ENCODE measurements around the gene KCNH6.

KCNH6 gene

DNA sequence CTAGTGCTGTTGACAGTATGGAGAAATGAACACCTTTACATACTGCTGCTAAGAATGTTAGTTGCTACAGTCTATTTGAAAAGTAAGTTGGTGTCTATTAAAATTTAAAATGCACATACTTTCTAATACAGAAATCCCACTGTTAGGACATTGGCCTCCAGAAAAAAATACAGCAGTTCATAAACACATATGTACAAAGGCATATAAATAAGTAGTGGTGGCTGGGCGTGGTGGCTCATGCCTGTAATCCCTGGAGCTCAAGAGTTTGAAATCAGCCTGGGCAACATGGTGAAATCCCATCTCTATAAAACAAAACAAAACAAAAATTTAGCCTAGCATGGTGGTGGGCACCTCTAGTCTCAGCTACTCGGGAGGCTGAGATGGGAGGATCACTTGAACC is 40.2 kb downstream of the KCNH6 start:
- no peak for DNase-seq

DNA sequence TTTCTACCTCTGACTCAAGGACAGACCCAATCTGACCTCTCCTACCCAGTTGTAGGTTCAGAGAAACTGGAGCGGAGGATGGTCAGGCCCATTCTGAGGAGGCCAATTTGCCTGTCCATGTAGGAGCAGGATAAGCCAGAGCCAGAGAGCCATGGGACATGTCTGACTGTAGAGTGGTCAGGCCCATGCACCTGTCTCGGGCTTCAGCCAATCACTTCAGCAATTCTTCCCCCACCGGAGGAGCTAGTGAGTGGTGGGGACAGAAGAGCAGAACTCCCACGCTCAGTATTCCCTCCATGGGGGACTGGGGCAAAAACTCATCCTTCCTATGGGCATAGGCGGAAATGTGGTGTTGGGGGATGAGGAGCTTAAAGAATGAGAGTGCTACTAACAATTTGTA is 41.4 kb downstream of the KCNH6 start:
- no peak for DNase-seq

DNA sequence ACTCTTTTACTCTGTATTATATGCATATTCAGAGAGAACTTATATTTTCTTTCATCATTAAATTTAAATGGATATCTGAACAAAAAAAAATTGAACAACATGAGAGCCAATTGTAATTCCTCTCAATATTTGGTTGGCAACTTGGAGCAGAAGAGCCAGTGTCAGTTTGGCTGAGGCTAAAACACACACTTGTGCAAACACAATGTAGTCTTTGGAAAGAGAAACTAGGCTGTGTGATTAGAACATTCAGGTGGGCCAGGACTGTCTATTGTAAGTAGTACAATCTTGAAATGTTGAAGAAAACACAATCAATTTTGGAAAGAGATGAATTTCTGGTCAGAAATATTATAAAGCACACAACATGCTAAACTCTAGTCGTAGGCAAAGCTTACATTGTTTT is 44.1 kb downstream of the KCNH6 start:
- DNase-seq = no peak

DNA sequence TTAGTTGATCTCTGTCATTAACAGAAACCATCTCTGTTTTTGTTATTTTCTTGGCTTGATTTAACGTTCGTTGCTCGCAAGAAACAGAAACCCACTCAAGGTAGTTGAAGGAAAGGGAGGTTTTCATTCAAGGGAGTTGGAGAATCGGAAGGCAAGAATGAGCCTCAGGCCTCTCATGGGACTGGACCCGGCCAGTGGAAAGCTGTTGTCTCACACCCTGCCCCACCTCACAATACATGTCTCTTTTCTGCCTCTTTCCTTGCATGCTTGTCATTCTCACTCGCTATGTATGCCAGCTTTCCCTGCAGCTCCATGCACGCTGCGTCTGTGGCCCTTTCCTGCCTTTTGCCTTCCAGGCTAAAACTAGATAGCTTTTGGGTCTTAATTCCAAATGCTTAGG is 45.4 kb downstream of the KCNH6 start:
- DNase-seq = no peak

DNA sequence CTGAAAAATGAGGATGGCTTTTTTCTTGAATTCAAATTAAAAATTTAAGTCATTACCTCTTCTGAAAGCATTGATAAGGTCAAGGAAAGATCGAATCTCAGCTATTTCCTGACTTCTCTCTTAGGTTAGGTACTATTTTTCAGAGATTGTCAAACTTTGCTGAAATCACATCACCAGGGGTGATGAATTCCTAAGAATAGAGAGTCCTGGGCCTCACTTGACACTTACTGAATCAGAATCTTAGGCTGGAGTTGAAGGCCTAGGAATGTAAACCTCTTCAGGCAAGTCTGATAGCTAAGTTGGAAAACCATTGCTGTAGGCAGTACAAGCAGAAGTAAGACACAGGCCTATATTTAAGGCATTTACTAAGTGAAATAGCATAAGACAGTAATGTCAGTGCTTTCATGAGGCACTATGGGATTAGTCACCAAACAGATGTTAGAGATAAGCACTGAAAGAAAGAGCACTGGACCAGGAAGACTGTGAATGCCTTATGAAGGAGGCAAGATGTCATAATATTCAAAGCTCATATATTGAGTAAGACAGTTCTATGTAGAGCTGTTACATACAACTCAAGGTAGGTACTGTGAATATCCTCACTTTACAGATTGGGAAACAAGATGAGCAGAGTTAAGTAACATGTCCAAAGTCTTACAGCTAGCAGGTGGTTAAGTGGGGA is 48.6 kb downstream of the KCNH6 start:
- no peak for DNase-seq

DNA sequence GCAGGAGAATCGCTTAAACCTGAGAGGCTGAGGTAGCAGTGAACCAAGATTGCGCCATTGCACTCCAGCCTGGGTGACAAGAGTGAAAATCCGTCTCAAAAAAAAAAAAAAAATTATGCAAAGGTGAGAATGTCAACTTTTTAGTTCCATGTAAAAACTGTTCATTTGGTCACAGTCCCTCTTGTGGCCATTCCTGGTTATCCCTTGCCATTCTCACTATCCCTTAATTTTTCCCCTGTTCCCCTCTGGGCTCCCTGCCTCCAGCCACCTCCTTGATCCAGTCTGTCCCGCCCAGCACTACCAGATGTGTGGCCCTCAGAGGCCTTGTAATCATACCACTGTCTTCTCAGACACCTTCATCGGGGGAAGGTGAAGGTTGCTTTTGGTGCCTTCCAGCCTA is 50.5 kb downstream of the KCNH6 start:
- no peak for DNase-seq

DNA sequence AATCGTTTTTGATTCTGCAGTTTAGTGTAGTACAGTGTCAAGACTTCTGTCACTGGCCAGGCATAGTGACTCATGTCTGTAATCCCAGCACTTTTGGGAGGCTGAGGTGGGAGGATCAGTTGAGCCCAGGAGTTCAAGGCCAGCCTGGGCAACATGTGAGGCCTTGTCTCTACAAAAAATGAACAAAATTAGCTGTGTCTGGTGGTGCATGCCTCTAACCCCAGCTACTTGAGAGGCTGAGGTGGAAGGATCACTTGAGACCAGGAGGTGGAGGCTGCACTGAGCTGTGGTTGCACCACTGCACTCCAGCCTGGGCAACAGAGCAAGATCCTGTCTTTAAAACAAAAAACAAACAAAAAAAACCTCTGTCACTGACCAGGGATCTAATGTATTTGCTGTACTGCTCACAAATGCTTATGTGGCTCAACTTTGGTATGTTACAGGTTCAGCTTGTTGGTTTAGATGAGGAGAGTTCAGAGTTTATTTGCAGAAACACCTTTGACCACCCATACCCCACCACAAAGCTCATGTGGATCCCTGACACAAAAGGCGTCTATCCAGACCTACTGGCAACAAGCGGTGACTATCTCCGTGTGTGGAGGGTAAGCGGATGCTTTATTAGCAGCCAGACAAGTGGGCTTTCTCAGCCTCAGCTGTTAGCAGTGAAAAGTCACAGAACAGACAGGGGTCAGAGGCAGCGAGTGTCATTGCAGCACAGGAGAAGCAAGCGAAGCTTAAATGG is 55.0 kb downstream of the KCNH6 start:
- no peak for DNase-seq

DNA sequence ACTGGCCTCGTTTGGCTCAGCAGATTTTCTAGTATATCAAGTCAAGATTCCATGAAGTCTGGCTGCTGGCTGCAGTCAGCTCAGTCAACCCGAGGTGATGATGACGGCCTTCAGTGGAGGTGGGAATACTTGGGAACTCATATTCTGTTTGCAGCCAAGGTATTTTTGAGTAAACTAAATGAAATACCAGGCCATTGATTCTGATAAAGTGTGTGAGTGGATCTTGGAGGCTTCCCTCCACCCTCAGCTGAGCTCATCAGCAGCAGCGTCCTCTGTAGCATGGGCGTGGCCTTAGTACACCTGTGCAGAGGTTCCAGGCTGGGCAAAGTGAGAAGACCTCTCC is 55.6 kb downstream of the KCNH6 start:
- no peak for DNase-seq

DNA sequence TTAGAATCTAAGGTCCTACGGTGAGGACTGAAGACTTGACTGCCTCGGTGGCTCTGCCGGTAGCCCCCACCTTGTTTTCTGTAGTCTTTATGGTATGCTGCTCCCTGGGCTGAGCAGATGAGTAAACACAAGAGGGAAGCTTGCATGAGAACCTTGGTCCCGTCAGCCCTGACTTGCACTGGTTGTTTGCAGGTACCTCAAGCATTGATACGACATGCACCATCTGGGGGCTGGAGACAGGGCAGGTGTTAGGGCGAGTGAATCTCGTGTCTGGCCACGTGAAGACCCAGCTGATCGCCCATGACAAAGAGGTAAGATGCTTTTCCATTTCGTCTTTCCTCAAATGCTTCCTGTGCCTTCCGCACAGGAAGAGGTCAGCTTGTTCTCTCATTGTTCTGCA is 56.5 kb downstream of the KCNH6 start:
- no peak for DNase-seq

DNA sequence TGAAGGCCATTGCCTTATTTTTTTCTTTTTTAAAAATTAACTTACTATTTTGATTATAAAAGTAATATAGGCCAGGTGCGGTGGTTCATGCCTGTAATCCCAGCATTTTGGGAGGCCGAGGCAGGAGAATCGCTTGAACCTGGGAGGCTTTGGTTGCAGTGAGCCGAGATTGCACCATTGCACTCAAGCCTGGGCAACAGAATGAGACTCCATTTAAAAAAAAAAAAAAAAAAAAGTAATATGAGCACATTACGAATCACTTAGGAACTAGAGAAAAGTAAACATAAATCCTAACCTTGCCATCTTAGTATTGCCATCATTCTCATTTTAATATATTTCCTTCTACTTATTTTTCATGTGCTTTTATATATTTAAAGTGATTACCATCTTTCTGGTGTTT is 64.6 kb downstream of the KCNH6 start:
- no peak for DNase-seq

DNA sequence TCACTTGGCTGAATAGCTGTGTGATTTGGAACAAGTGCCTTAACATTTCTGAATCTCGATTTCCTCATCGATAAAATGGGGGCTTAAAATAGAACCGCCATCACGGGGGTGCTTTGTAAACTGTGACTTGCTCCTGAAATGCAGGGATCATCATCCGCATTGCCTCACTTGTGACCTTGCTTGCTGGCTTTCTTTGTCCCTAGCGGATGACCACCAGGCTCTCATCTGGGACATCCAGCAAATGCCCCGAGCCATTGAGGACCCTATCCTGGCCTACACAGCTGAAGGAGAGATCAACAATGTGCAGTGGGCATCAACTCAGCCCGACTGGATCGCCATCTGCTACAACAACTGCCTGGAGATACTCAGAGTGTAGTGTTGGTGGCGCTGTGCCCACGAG is 65.6 kb downstream of the KCNH6 start:
- no peak for DNase-seq

DNA sequence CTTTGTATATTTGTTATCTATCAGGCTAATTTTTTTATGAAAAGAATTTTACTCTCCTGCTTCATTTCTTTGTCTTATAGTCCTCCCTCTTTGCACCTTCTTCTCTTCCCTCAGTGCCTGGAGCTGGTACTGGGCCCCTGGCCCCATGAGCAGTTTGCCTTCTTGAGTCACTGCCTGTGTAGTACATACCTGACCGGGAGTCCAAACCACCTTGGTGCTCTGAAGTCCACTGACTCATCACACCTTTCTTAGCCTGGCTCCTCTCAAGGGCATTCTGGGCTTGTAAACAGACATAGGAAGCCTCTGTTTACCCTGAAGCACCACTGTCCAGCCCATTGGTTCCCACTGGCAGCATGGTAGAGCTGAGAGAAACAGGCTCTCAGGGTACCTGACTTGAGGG is 66.5 kb downstream of the KCNH6 start:
- DNase-seq = no peak

DNA sequence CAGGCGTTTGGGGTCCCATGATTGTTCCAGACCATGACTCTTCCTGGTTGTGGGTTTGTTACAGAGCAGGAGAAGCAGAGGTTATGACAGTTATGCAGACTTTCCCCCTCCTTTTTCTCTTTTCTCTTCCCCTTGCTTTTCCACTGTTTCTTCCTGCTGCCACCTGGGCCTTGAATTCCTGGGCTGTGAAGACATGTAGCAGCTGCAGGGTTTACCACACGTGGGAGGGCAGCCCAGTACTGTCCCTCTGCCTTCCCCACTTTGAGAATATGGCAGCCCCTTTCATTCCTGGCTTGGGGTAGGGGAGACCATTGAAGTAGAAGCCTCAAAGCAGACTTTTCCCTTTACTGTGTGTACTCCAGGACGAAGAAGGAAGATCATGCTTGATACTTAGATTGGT is 69.6 kb downstream of the KCNH6 start:
- DNase-seq = no peak

DNA sequence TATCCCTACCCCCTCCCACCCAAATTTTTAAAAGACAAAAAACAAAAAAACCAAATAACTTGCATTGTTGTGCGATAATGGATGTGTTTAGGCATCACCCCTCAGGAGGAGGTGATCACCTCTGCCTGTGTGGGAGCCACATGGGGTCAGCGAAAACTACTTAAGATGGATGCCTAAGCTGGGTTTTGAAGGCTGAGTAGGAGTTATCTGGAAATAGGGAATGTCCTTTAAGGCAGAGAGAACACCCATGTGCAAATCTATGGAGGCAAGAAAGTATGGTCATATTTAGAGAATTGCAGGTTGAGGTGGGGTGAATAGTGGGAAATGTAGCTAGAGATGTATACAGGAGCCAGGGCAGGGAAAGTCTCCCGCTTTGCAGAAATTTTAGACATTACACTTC is 72.0 kb downstream of the KCNH6 start:
- DNase-seq = no peak

All from RPMI8226 (cell line).